HL-60 (cell line): ENCODE data around the gene CDH6.

Experiments used
- DNase-seq, 2 experiments: peaks; one replicate each; pipeline ENCODE4 v3.0.0-alpha.2; 2010 to 2020; ENCODE audit warnings: low read depth in 1 of 2, low spot score in 1 of 2
- H3K27ac ChIP-seq: fragments of 250-450 bp; sonication (Bioruptor Pico); replicated peaks from 2 replicates; pipeline ENCODE4 v1.5.1; 2020; ENCODE audit warnings: mild to moderate bottlenecking, moderate library complexity
- H3K27me3 ChIP-seq: fragments of 250-450 bp; sonication (Bioruptor Pico); 2 replicates; pipeline ENCODE4 v1.5.1; 2021; ENCODE audit warnings: mild to moderate bottlenecking, moderate library complexity; ENCODE audit not compliant: insufficient read depth, poor library complexity, severe bottlenecking
- H3K4me3 ChIP-seq: replicated peaks from 2 replicates; pipeline ENCODE4 v1.5.1; 2011; ENCODE audit warnings: mild to moderate bottlenecking, control low read depth, low read length; ENCODE audit not compliant: insufficient read depth
- CTCF ChIP-seq: IDR thresholded peaks from one replicate; pipeline ENCODE4 v1.5.1; 2011; ENCODE audit warnings: low read length, control low read depth, inconsistent platforms; ENCODE audit not compliant: insufficient read depth
- GABPA ChIP-seq: IDR thresholded peaks from 2 replicates; pipeline ENCODE4 v1.6.1; 2012; ENCODE audit warnings: low read depth
- POLR2AphosphoS5 ChIP-seq: IDR thresholded peaks from 2 replicates; pipeline ENCODE4 v1.6.1; 2012; ENCODE audit warnings: low read depth
- REST ChIP-seq: IDR thresholded peaks from 2 replicates; pipeline ENCODE4 v1.6.1; 2012; ENCODE audit warnings: low read depth; ENCODE audit not compliant: insufficient replicate concordance
- SPI1 ChIP-seq: IDR thresholded peaks from 2 replicates; pipeline ENCODE4 v1.6.1; 2012; ENCODE audit warnings: low read depth, mild to moderate bottlenecking, borderline replicate concordance

Gene CDH6

GRCh38 chr5:31364881-31365636 is 171.6 kb downstream of the CDH6 start:
- Histone ChIP-seq H3K27me3 (no peaks in the 10 kb centered on the region), H3K27ac (no peak overlapping the region), H3K4me3 (no peak overlapping the region)
- no peak for DNase-seq
- TF ChIP-seq GABPA (no peak), POLR2AphosphoS5 (no peak), CTCF (no peak), REST (no peak), SPI1 (no peak)

- TF ChIP-seq REST (no peak), GABPA (no peak), SPI1 (no peak), CTCF (no peak), POLR2AphosphoS5 (no peak)
- no peak overlapping the region for H3K4me3 ChIP-seq
- no peak for DNase-seq
- no peaks in the 10 kb centered on the region for H3K27me3 ChIP-seq
- no peak overlapping the region for H3K27ac ChIP-seq
These were observed 172.3 kb downstream of the CDH6 start for GRCh38 chr5:31365776-31366175.

GRCh38 chr5:31366941-31367340 is 173.5 kb downstream of the CDH6 start:
- Histone ChIP-seq H3K4me3 (no peak overlapping the region), H3K27ac (no peak overlapping the region), H3K27me3 (no peaks in the 10 kb centered on the region)
- TF ChIP-seq SPI1 (no peak), GABPA (no peak), POLR2AphosphoS5 (no peak), CTCF (no peak), REST (no peak)
- DNase-seq = no peak
